GM23338 (cell line): Measurements from ENCODE around the gene SCGB1C2. TPM values are rescaled to one million over a fixed set of nuclear protein-coding genes. Genes with fewer than 3 reads are reported as not detected.

ENCODE experiments used
- ATAC-seq: fragments of 200-7000 bp; cut with Tn5 transposase; 3 replicates; pipeline ENCODE4 v1.9.1; 2020
- DNase-seq: peaks from one replicate; pipeline ENCODE4 v3.0.0-alpha.2; 2015; ENCODE audit warnings: low spot score
- H2AFZ ChIP-seq: fragments of 200-600 bp; sonication (generic); 2 replicates; pipeline ENCODE4 v1.8.0; 2016; ENCODE audit warnings: antibody characterized with exemption, mild to moderate bottlenecking, moderate library complexity
- H3F3A ChIP-seq: fragments of 200-600 bp; sonication (generic); replicated peaks from 2 replicates; pipeline ENCODE4 v1.8.0; 2017; ENCODE audit warnings: antibody characterized with exemption, mixed run types, low read depth
- H3K27ac ChIP-seq: fragments of 200-600 bp; sonication (generic); 2 replicates; pipeline ENCODE4 v1.6.1; 2016; ENCODE audit warnings: low read depth
- H3K27me3 ChIP-seq: fragments of 200-600 bp; sonication (generic); 2 replicates; pipeline ENCODE4 v1.8.0; 2016; ENCODE audit warnings: mild to moderate bottlenecking, mixed run types, moderate library complexity; ENCODE audit not compliant: insufficient read depth
- H3K36me3 ChIP-seq: fragments of 200-600 bp; sonication (generic); 2 replicates; pipeline ENCODE4 v1.8.0; 2016; ENCODE audit warnings: mild to moderate bottlenecking; ENCODE audit not compliant: insufficient read depth
- H3K4me1 ChIP-seq: fragments of 200-600 bp; sonication (generic); 2 replicates; pipeline ENCODE4 v1.8.0; 2016; ENCODE audit warnings: mild to moderate bottlenecking, moderate library complexity; ENCODE audit not compliant: insufficient read depth
- H3K4me2 ChIP-seq: fragments of 200-600 bp; sonication (generic); 2 replicates; pipeline ENCODE4 v1.7.1; 2017; ENCODE audit warnings: mixed run types
- H3K4me3 ChIP-seq: fragments of 200-600 bp; sonication (generic); 2 replicates; pipeline ENCODE4 v1.6.1; 2016; ENCODE audit warnings: mixed run types
- H3K79me2 ChIP-seq: fragments of 200-600 bp; sonication (generic); replicated peaks from 2 replicates; pipeline ENCODE4 v1.8.0; 2017; ENCODE audit warnings: mild to moderate bottlenecking; ENCODE audit not compliant: insufficient read depth
- H3K9me2 ChIP-seq: fragments of 200-600 bp; sonication (generic); 2 replicates; pipeline ENCODE4 v1.8.0; 2017; ENCODE audit not compliant: insufficient read depth
- H4K20me1 ChIP-seq: fragments of 200-600 bp; sonication (generic); replicated peaks from 2 replicates; pipeline ENCODE4 v1.8.0; 2017; ENCODE audit warnings: mild to moderate bottlenecking; ENCODE audit not compliant: insufficient read depth
- H3K27ac Mint-ChIP-seq: 2 replicates; pipeline ENCODE4 v1.8.0; 2020; ENCODE audit warnings: inconsistent platforms, mild to moderate bottlenecking, moderate library complexity, mixed read lengths
- H3K27me3 Mint-ChIP-seq: 3 replicates; pipeline ENCODE4 v1.8.0; 2022; ENCODE audit warnings: low read depth, mild to moderate bottlenecking, moderate library complexity, mixed read lengths, inconsistent platforms; ENCODE audit not compliant: insufficient read depth, poor library complexity
- H3K36me3 Mint-ChIP-seq: 3 replicates; pipeline ENCODE4 v1.8.0; 2021; ENCODE audit warnings: low read depth, mild to moderate bottlenecking, inconsistent platforms, moderate library complexity, mixed read lengths
- H3K4me1 Mint-ChIP-seq: 3 replicates; pipeline ENCODE4 v1.8.0; 2020; ENCODE audit warnings: mild to moderate bottlenecking, inconsistent platforms, mixed read lengths
- H3K4me3 Mint-ChIP-seq: 3 replicates; pipeline ENCODE4 v1.8.0; 2021; ENCODE audit warnings: moderate library complexity, mild to moderate bottlenecking, inconsistent platforms, mixed read lengths
- H3K9me3 Mint-ChIP-seq: 3 replicates; pipeline ENCODE4 v1.8.0; 2020; ENCODE audit warnings: moderate library complexity, mild to moderate bottlenecking, inconsistent platforms, mixed read lengths
- CTCF ChIP-seq, 2 experiments: fragments of 200-600 bp in 1 of 2; sonication (generic) in 1 of 2; conservative IDR thresholded peaks; 2 replicates each; pipeline versions ENCODE4 v1.5.1 to v1.6.1; 2016 to 2017; ENCODE audit warnings: antibody characterized with exemption in 2 of 2, low read depth in 2 of 2, mild to moderate bottlenecking in 2 of 2, moderate library complexity in 1 of 2
- ETS1 ChIP-seq: IDR thresholded peaks from 2 replicates; pipeline ENCODE4 v1.6.1; 2016; ENCODE audit warnings: antibody characterized with exemption
- EZH2 ChIP-seq: fragments of 200-600 bp; sonication (generic); IDR thresholded peaks from one replicate; pipeline ENCODE4 v1.8.0; 2017; ENCODE audit warnings: antibody characterized with exemption, mild to moderate bottlenecking, low read depth; ENCODE audit not compliant: unreplicated experiment
- EZH2phosphoT487 ChIP-seq: fragments of 200-600 bp; sonication (generic); IDR thresholded peaks from one replicate; pipeline ENCODE4 v1.8.1; 2018; ENCODE audit warnings: antibody characterized with exemption; ENCODE audit not compliant: unreplicated experiment
- JUNB ChIP-seq: IDR thresholded peaks from one replicate; pipeline ENCODE4 v1.6.1; 2016; ENCODE audit warnings: antibody characterized with exemption; ENCODE audit not compliant: unreplicated experiment
- NANOG ChIP-seq: IDR thresholded peaks from 2 replicates; pipeline ENCODE4 v1.6.1; 2016; ENCODE audit warnings: antibody characterized with exemption, borderline replicate concordance
- POLR2AphosphoS5 ChIP-seq: IDR thresholded peaks from 2 replicates; pipeline ENCODE4 v1.6.1; 2016; ENCODE audit warnings: antibody characterized with exemption, low read depth
- REST ChIP-seq: IDR thresholded peaks from one replicate; pipeline ENCODE4 v1.6.1; 2018; ENCODE audit warnings: antibody characterized with exemption; ENCODE audit not compliant: unreplicated experiment
- STAT1 ChIP-seq: IDR thresholded peaks from one replicate; pipeline ENCODE4 v1.6.1; 2016; ENCODE audit warnings: antibody characterized with exemption; ENCODE audit not compliant: unreplicated experiment
- ZNF114 ChIP-seq: fragments of 250-450 bp; sonication (Bioruptor Pico); IDR thresholded peaks from 2 replicates; pipeline ENCODE4 v1.5.0; 2020; ENCODE audit warnings: mild to moderate bottlenecking, moderate library complexity
- ZNF331 ChIP-seq: fragments of 250-450 bp; sonication (Bioruptor Pico); IDR thresholded peaks from 2 replicates; pipeline ENCODE4 v1.5.0; 2020; ENCODE audit warnings: low read depth, mild to moderate bottlenecking, moderate library complexity
- polyA plus RNA-seq: library from polyadenylated mRNA; unstranded; fragments of >200 nt; fragmentation: Nextera tagmentation; extraction: Ambion mirVana; gene quantifications from 2 replicates; pipeline ENCODE4 v1.2.1, GENCODE V29; 2016
- total RNA-seq: library from RNA; depleted of rRNA; stranded (reverse); fragments of >200 nt; shearing (Covaris generic); gene quantifications from 2 replicates; pipeline ENCODE4 v1.2.3, GENCODE V29; 2014

Gene SCGB1C2
- total and polyA plus RNA-seq, 2 experiments from 2014 or later = not detected

- Histone ChIP-seq H3K36me3 (no peaks in the 10 kb centered on the region), H3K4me2 (no peak overlapping the region), H3K4me3 (no peak overlapping the region), H3K27ac (no peak overlapping the region), H4K20me1 (no peaks in the 10 kb centered on the region), H3K79me2 (no peaks in the 10 kb centered on the region), H3K27me3 (peaks cover 24% of the 10 kb centered on the region), H3K4me1 (peaks cover 7% of the 10 kb centered on the region), H3F3A (no peaks in the 10 kb centered on the region), H3K9me2 (no peaks in the 10 kb centered on the region), H2AFZ (no peak overlapping the region)
- Mint-ChIP-seq H3K27ac (no peak overlapping the region), H3K4me3 (no peak overlapping the region), H3K27me3 (peaks cover 20% of the 10 kb centered on the region), H3K9me3 (no peaks in the 10 kb centered on the region), H3K4me1 (peaks cover 4% of the 10 kb centered on the region), H3K36me3 (no peaks in the 10 kb centered on the region; the same call in 2 of the 3 replicates)
- ATAC-seq = no peak
- DNase-seq = no peak
- TF ChIP-seq ZNF331 (CRISPR knock-in tag) = no peak
- no peak for TF ChIP-seq STAT1
- no peak for TF ChIP-seq JUNB
- no peak for TF ChIP-seq ETS1
- no peak for TF ChIP-seq CTCF (conservative IDR thresholded peaks at IDR 0.05; ENCODE audit: low read depth in 2 of 2)
- no peak for TF ChIP-seq ZNF114 (CRISPR knock-in tag)
- TF ChIP-seq REST = no peak
- no peak for TF ChIP-seq NANOG
- TF ChIP-seq EZH2phosphoT487 = no peak
- TF ChIP-seq EZH2 = no peak
- TF ChIP-seq POLR2AphosphoS5 = no peak
Measured at GRCh38 chr17:177155-177554, 39.8 kb downstream of the SCGB1C2 start.
